GM13976 (cell line): ENCODE data around the gene GRIK2.

Source experiments
- DNase-seq: peaks from one replicate; pipeline ENCODE4 v3.0.0; 2012; ENCODE audit warnings: low spot score
- CTCF ChIP-seq: IDR thresholded peaks from 2 replicates; pipeline ENCODE4 v1.5.1; 2012; ENCODE audit warnings: borderline replicate concordance, mild to moderate bottlenecking; ENCODE audit not compliant: insufficient read depth; ENCODE audit errors: extremely low read depth, missing control alignments, control extremely low read depth
- in situ Hi-C: fragments of 300-500 bp; cut with MboI; formaldehyde crosslinking; loops from one replicate; pipeline ENCODE4 v1.12.0; 2022; ENCODE audit warnings: low sequenced_read_pairs, mixed read lengths, inconsistent platforms; ENCODE audit not compliant: unreplicated experiment

Gene GRIK2

GRCh38 chr6:101434601-101435000, 41.1 kb downstream of the GRIK2 start:
- no peak for TF ChIP-seq CTCF
- in situ Hi-C loops, result no loop called here
- no peak for DNase-seq

GRCh38 chr6:101435038-101435437, 41.5 kb downstream of the GRIK2 start:
- in situ Hi-C loops, result no loop called here
- no peak for TF ChIP-seq CTCF
- no peak for DNase-seq

- no peak for TF ChIP-seq CTCF
- in situ Hi-C loops, result no loop called here
- DNase-seq, result no peak
These were observed 46.3 kb downstream of the GRIK2 start for GRCh38 chr6:101439790-101440189.

GRCh38 chr6:101443315-101443714, 49.8 kb downstream of the GRIK2 start:
- no peak for DNase-seq
- in situ Hi-C loops, result no loop called here
- TF ChIP-seq CTCF, result no peak

- in situ Hi-C loops, result no loop called here
- no peak for DNase-seq
- TF ChIP-seq CTCF, result no peak
These were observed 51.2 kb downstream of the GRIK2 start for GRCh38 chr6:101444717-101445116.

- DNase-seq, result no peak
- in situ Hi-C loops, result no loop called here
- no peak for TF ChIP-seq CTCF
These were observed 52.0 kb downstream of the GRIK2 start for GRCh38 chr6:101445527-101445926.

GRCh38 chr6:101450901-101451300, 57.4 kb downstream of the GRIK2 start:
- no peak for TF ChIP-seq CTCF
- no peak for DNase-seq
- in situ Hi-C loops, result no loop called here
